ENCODE measurements around the gene ACO2. TPM values are rescaled to one million over a fixed set of nuclear protein-coding genes. Genes with fewer than 3 reads are reported as not detected.
"Not testable (repeated sequence)": the region's sequence is repeated elsewhere in the genome, so short reads cannot be mapped to it uniquely, and the experiment has no call there.

ACO2 gene
- total RNA-seq, 1 experiment from 2014 or later: 72.0 TPM

- no peak for DNase-seq (ENCODE audit: extremely low read depth, low read depth)
These were observed 66.3 kb downstream of the ACO2 start for GRCh38 chr22:41535244-41535643.

- DNase-seq (ENCODE audit: extremely low read depth, low read depth): no peak
These were observed 68.3 kb downstream of the ACO2 start for GRCh38 chr22:41537203-41537602.

GRCh38 chr22:41538583-41538982, 69.7 kb downstream of the ACO2 start:
- DNase-seq (ENCODE audit: extremely low read depth, low read depth): no peak

GRCh38 chr22:41539146-41540005, 70.5 kb downstream of the ACO2 start:
- DNase-seq (ENCODE audit: extremely low read depth, low read depth): no peak

GRCh38 chr22:41540006-41540315, 71.0 kb downstream of the ACO2 start:
- no peak for DNase-seq (ENCODE audit: extremely low read depth, low read depth)

GRCh38 chr22:41540365-41540764, 71.4 kb downstream of the ACO2 start:
- no peak for DNase-seq (ENCODE audit: extremely low read depth, low read depth)

GRCh38 chr22:41541484-41541883, 72.6 kb downstream of the ACO2 start:
- DNase-seq (ENCODE audit: extremely low read depth, low read depth): no peak

GRCh38 chr22:41542224-41542623, 73.3 kb downstream of the ACO2 start:
- DNase-seq (ENCODE audit: extremely low read depth, low read depth): no peak

- peak; percentile 90 for DNase-seq (ENCODE audit: extremely low read depth, low read depth)
These were observed 75.1 kb downstream of the ACO2 start, which contains the start of gene POLR3H for GRCh38 chr22:41543854-41544670. Gene POLR3H (minus strand): TSS chr22:41544470. CDS start chr22:41544101, 369 bp downstream.

- no peak for DNase-seq (ENCODE audit: extremely low read depth, low read depth)
These were observed 76.0 kb downstream of the ACO2 start for GRCh38 chr22:41544671-41545476.

- no peak for DNase-seq (ENCODE audit: extremely low read depth, low read depth)
These were observed 79.9 kb downstream of the ACO2 start for GRCh38 chr22:41548830-41549211.

- no peak for DNase-seq (ENCODE audit: extremely low read depth, low read depth)
These were observed 82.1 kb downstream of the ACO2 start for GRCh38 chr22:41550952-41551491.

- no peak for DNase-seq (ENCODE audit: extremely low read depth, low read depth)
These were observed 83.1 kb downstream of the ACO2 start for GRCh38 chr22:41551877-41552582.

- DNase-seq (ENCODE audit: extremely low read depth, low read depth): no peak
These were observed 86.5 kb downstream of the ACO2 start for GRCh38 chr22:41555325-41555982.

GRCh38 chr22:41556561-41556960, 87.6 kb downstream of the ACO2 start:
- DNase-seq (ENCODE audit: extremely low read depth, low read depth): no peak

- DNase-seq (ENCODE audit: extremely low read depth, low read depth): no peak
These were observed 88.7 kb downstream of the ACO2 start for GRCh38 chr22:41557401-41558240.

- not testable (repeated sequence) for DNase-seq (ENCODE audit: extremely low read depth, low read depth)
These were observed 89.3 kb downstream of the ACO2 start for GRCh38 chr22:41558241-41558630.

GRCh38 chr22:41560095-41560471, 91.2 kb downstream of the ACO2 start:
- DNase-seq (ENCODE audit: extremely low read depth, low read depth): no peak

- no peak for DNase-seq (ENCODE audit: extremely low read depth, low read depth)
These were observed 92.4 kb downstream of the ACO2 start for GRCh38 chr22:41561335-41561734.
